NCI-H1048 (cell line): ENCODE results near the gene ATXN7L1.
A peak's percentile ranks its signal among the peaks of the same experiment; 100 is the strongest.
"Not testable (repeated sequence)": the region's sequence is repeated elsewhere in the genome, so short reads cannot be mapped to it uniquely, and the experiment has no call there.

ENCODE experiments used
- DNase-seq: peaks from one replicate; lab custom pipeline; 2025; lab: John Stamatoyannopoulos, UW

The ATXN7L1 gene

DNA sequence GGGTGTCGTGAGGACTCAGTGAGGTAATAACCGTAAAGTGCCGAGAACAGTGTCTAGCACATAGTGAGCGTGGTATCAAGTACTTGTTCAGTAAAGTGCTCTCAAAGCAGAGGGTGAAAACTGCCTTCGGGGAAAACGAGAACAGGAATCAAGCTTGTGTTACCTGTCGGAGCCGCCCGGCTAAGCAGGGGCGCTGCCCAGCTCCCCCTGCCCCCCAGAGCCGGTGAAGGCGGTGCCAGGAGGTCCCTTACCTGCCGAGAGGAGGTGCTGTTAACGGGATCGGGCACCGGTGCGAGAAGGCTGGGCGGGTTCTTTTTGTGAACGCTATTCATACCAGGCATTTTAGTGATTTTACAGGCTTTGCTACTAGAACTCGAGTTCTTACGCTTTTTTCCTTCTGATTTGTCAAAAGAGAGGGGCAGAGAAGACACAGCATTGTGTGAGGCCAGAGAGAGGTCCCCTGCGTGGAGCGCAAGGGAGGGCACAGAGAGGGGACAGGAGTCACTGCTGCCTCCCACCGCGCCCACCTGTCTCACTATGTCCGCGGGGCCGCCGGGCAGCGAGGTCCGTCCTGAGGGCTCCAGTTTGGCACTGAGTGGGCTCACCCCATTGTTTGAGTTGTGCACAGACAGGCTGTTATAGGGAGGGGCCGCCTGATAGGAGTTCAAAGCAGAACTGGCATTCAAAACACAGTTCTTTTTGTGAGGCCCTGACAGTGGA, 262.6 kb downstream of the ATXN7L1 start:
- DNase-seq = no peak

- no peak for DNase-seq
These were observed 263.6 kb downstream of the ATXN7L1 start for GRCh38 chr7:105612806-105613205.

- no peak for DNase-seq
These were observed 264.3 kb downstream of the ATXN7L1 start for GRCh38 chr7:105611856-105612775.

GRCh38 chr7:105610165-105610930, 266.1 kb downstream of the ATXN7L1 start:
- no peak for DNase-seq

GRCh38 chr7:105602325-105603305, 273.8 kb downstream of the ATXN7L1 start:
- DNase-seq = no peak

GRCh38 chr7:105600720-105601550, 275.5 kb downstream of the ATXN7L1 start:
- no peak for DNase-seq

DNA sequence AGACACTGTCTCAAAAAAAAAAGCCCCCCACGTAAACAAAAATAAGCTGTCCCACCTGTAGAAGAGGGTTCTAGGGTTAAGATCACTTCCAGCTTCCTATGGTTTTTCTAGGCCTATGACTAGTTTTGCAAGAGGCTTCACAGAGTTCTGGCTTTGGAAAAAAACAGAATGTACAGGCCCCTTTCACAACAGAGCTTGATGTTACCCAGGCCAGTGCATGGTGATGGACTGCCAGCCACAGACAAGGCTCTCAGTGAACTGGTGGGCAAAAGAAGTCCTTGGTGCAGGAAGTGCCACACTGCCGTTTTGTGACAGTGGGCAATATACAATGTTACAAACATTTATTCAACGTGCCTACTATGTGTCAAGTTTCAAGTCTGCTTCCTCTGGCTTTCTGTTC, 276.8 kb downstream of the ATXN7L1 start:
- no peak for DNase-seq

DNA sequence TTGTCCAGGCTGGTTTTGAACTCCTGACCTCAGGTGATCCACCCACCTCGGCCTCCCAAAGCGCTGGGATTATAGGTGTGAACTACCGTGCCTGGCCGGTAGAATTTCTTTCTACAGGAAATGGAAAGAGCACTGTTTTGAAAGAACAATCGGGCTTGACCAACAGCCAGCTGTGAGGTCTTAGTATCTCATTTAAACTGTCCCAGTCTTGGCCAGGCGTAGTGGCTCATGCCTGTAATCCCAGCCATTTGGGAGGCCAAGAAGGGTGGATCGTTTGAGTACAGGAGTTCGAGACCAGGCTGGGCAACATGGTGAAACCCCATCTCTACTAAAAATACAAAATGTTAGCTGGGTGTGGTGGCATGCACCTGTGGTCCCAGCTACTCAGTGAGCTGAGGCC, 277.3 kb downstream of the ATXN7L1 start:
- DNase-seq = not testable (repeated sequence)

GRCh38 chr7:105596866-105597265, 279.5 kb downstream of the ATXN7L1 start:
- no peak for DNase-seq

DNA sequence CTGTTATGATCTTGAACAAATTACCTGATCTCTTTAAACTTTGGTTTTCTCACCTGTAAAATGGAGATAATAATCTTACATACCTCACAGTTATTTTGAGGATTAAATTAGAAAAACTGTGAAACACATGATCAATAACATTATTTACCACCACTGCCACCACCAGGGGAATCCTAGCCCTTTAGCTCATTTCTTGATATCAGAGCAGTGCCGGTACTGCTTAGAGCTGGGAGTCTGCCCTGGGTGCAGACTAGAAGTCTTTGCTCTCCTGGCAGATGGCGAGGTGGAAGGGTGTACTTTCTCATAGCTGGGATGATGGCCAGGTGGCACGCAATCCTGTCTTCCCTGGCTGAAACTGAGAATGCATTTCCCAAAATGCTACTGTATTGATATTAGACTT, 282.4 kb downstream of the ATXN7L1 start:
- DNase-seq = no peak

- no peak for DNase-seq
These were observed 284.9 kb downstream of the ATXN7L1 start for GRCh38 chr7:105591522-105591921.

DNA sequence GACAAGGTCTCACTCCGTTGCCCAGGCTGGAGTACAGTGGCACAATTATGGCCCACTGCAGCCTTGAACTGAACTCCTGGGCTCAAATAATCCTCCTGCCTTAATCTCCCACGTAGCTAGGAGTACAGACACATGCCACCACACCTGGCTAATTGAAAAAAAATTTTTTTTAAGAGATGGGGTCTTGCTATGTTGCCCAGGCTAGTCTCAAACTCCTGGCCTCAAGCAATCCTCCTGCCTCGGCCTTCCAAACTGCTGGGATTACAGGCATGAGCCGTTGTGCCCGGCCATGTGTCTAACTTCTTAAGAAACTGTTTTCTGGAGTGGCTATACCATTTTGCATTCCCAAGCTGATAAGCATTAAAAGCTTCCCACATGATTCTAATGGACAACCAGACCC, 285.6 kb downstream of the ATXN7L1 start:
- DNase-seq = no peak

DNA sequence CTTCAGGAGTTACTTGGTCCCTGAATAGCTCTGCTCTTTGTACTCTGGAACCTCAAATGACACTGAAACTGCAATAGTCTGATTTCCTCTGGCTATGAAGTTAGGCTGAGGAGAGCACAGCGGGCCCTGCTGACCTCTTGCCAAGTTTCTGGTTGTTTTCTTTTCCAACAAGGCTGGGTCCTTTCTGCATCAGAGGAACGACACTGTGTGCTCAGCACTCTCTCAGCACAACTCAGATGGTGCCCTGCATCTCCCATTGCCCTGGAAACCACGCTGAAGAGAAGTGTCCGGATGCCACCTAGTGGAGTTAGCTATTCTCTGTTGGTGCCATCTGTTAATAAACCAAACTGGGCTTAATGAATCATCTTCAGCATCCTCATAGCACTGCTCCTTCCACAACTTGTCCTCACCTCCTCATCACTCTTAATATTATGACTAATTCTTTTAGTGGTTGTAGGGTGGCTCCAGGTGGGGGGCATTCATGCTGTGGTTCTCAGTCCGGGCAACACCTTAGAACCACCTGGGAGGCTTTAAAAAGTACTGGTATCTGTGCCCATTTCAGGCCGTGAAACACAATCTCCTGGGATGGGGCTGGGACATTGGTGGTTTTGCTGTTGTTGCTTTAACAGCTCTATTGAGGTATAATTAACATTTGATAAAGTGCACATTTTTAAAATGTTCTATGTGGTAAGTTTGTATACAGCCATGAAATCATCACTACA, 286.9 kb downstream of the ATXN7L1 start:
- DNase-seq = peak; percentile 13

DNA sequence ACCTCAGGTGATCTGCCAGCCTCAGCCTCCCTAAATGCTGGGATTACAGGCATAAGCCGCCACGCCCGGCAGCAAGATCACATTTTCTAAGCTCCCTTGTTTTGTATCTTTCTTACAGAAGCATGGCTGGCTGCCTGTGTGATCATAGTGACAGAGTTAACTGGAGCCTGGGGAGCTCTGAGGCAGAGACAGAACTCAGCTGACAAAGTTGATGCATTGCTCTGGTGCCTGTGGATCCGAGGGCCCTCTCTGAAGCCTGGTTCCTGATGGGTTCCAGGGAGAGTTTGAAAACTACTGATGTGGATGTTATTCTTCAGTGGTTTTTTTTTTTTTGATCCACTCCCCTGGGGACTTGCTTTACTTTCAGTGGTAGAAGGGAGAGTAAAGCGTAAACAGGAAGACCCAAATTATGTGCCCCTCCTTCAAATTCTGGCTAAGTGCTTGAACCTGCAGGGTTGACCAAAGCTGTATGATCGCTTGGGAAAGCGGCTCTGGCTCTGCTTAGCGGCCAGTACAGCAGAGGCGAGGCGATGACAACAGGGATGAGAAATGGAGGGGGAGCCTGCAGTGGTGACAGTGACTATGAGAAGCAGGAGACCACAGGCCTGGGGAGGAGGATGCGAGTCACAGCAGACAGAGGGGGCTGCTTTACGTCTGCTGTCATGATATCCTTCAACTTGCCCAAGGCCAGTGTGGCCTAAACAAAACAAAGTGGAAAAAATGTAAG, 288.3 kb downstream of the ATXN7L1 start:
- DNase-seq = no peak

DNA sequence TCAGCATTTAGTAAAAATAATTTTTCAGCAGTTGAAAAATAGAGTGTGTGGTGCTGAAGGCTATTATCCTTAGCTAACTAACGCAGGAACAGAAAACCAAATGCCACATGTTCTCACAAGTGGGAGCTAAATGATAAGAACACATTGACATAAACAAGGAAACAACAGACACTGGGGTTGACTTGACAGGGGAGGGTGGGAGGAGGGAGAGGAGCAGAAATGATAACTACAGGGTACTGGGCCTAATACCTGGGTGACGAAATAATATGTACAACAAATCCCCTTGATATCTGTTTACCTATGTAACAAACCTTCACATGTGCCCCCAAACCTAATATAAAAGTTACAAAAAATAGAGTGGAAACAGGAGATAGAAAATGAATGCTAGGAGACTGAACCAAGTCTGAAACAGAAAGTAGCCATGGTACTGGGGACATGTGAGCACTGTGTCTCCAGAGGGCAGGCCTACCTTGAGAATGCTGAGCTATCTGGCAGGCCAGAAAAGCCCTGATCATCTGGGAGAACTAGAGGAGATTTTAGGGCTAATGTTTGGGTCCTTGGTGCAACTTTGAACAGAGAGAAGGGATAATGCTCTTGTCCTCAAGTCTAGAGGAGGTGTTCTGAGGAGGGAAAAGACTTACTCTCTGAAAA, 290.4 kb downstream of the ATXN7L1 start:
- no peak for DNase-seq

DNA sequence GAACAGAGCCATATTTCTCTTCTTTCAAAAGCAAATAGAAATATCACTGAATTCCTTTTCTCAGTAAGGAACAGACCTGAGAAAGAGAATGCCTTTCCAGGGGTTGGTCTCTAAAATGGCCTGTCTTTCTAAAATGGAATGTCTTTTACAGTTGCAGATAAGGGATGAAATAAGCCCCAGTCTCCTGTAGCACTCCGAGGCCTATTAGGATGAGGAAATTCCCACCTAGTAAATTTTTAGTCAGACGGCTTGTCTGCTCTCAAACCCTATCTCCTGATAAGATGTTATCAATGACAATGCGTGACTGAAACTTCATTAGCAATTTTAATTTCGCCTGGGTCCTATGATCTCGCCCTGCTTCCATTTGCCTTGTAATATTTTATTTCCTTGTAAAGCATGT, 292.2 kb downstream of the ATXN7L1 start:
- no peak for DNase-seq

DNA sequence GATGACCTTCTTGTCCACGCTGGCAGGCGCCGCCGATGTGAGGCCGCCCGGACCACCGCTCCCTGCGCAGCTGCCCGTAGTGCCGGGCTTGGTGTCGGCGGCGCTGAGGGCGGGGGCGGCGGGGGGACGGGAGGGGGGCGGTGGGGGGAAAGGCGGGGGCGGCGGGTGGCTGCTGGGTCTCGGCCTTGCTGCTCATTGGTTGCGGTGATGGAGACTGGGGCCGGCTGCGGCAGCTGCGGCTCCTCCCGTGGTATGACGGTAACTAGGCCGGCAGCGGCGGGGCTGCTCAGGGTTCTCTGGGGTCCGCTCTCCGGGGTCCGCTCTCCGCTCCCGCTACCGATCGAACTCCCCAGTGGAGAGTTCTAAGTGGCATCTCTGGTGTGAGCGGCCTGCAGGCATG, 293.3 kb downstream of the ATXN7L1 start:
- no peak for DNase-seq

GRCh38 chr7:105581066-105581811, 295.2 kb downstream of the ATXN7L1 start, which contains the start of gene EFCAB10:
Gene EFCAB10 (minus strand): TSS chr7:105581493. CDS start chr7:105581463, 30 bp downstream.
- DNase-seq = no peak
